HG03025 (cell line): ENCODE data around the gene TRPM1.

Experiments used
- ATAC-seq: cut with Tn5 transposase; IDR thresholded peaks from one replicate; pipeline ENCODE4 v1.9.1; 2021; ENCODE audit warnings: mild to moderate bottlenecking, moderate library complexity; ENCODE audit not compliant: unreplicated experiment, low FRiP score

Gene TRPM1

DNA sequence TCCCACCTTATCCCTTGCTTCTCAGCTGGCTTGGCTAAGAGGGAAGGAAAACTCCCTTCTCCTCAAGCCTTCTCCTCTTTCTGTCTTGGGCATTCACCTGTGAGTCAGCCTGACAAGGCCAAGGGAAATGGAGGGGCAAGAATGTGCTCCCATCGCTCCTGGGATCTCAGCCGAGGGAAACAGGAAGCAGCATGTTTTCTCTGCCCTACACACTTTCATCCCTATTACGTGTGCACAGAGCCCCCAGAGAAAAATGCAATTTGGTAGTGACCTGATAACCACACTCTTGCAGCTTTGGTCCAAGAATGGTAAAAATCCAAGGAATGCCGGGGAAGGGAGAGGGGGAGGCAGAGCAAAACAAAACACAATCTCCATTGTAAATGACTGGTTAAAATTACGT lies 77.2 kb downstream of the TRPM1 start:
- no peak for ATAC-seq

DNA sequence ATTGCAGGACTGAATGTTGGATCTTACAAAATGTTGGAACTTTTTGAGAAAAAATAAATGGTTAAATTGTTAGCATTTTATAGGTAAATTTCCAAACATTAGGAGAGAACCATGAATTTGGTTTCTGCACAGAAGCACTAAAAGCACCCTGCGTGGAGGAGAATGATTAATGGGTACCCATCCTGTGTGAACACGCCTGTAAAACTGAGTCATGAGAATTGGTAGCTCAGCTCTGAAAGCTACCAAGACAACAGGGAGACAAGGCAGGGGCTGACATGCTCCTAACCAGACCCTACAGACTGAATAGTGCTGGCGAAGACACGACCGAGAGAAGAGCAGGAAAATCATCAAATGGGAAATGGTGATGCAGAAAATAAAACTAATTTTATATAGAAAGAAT lies 77.7 kb downstream of the TRPM1 start:
- ATAC-seq, result no peak

DNA sequence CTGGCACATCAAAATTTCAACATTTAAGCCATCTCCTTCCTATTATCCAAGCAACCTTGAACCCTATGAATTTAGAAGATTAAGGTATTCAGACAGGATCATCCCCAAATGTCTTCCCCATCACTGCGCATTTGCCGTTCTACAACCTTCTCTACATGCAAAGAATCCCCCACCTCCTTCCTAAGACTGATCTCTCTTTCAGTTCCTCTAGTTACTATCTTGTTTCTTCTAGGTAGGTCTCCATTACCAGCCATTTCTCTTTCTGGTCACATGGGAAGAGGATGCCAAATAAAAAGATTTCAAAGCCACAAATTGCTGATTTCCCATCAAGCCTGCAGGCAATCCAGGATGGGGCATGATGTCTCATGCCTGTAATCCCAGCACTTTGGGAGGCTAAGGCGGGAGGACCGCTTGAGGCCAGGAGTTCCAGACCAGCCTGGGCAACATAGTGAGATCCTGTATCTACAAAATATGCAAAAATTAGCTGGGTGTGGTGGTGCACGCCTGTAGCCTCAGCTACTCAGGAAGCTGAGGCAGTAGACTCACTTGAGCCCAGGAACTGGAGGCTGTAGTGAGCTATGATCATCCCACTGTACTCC lies 80.4 kb downstream of the TRPM1 start:
- no peak for ATAC-seq

DNA sequence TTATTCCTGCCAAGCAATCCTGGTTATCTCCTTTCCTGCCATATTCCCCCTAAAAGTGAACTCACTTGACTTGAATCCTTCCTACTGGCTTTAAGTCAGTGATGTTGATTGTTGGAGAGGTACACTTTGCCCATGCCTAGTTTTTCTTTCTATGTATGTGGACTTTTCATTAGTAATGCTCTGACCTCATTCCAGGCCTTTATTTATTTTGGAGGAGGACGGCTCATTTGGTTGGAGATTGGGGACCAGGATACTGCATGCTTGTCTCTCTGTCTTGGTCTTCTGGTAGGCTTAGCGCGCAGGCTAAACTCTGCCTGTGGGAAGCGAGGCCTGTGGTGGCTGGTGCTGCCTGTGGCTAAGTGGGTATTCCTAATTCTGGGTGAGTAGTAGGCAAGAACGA lies 81.0 kb downstream of the TRPM1 start:
- ATAC-seq, result no peak

DNA sequence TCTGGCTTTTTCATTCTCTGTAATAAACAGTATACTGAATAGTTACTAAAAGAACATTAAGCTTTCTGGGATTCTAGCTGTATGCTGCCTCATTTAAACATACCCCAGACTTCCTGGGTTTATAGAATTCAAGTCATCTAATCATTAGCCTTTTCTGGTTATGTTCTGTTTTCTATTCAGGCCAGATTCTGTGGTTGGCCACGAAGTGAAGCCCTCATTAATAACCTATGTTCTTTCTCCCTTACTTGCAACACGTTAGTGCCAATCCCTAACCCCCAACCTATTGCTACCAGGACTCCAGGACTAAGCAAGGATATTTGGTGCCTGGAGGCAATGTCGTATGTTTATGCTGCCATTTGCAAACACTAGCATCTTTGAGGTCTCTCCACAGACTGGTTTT lies 81.5 kb downstream of the TRPM1 start:
- ATAC-seq, result no peak

DNA sequence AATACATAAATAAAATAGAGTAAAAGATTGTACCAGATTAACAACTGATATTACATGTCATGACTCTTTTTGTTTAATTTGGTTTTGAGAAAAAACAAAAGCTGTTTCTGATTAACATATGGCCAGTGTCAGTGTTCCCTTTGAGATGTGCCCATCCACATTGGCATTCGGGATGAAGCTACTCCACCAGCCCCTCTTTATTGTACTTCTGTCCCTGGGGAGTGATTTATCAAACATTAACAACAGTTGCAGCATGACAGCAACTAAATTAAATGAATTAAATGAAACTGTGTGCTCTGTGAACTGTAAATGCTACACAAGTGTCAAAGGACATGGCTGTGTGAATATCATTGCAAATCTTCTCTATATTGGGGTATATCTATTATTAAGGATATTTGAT lies 84.2 kb downstream of the TRPM1 start:
- ATAC-seq, result no peak

DNA sequence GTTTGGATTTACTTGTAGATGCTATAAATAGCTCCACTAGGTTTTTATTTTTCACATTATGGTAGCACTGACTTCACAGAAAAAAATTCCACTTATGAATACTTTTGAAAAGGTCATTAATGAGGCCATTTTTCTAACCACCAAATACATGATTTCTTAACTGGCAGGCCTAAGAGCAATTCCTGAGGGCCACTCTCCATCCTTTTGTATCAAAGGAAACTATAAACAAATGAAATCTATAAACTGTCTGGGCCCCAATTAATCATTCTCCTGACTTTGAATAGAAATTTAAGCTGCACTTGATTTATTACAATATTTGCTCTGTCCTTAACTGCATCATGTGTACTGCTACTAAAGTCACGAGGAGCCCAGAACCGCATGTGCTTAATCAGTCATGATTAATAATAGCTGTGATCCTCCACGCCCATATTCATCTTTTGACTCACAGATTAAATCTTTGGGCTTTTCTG lies 85.0 kb downstream of the TRPM1 start:
- no peak for ATAC-seq

DNA sequence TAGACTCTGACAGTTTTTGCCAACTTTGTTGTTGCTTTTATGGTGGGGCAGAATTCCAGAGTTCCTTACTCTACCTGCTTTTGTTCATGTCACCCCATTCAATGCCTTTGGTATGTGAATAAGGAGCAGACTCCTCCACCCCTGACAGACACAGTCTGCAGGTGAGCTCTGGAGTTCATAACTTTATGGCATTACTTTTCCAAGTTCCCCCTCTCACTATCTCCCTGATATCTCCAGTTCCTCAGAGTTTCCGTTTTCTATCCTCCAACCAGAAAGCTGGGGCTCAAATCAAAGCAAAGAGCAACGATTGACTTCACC lies 87.0 kb downstream of the TRPM1 start:
- no peak for ATAC-seq

DNA sequence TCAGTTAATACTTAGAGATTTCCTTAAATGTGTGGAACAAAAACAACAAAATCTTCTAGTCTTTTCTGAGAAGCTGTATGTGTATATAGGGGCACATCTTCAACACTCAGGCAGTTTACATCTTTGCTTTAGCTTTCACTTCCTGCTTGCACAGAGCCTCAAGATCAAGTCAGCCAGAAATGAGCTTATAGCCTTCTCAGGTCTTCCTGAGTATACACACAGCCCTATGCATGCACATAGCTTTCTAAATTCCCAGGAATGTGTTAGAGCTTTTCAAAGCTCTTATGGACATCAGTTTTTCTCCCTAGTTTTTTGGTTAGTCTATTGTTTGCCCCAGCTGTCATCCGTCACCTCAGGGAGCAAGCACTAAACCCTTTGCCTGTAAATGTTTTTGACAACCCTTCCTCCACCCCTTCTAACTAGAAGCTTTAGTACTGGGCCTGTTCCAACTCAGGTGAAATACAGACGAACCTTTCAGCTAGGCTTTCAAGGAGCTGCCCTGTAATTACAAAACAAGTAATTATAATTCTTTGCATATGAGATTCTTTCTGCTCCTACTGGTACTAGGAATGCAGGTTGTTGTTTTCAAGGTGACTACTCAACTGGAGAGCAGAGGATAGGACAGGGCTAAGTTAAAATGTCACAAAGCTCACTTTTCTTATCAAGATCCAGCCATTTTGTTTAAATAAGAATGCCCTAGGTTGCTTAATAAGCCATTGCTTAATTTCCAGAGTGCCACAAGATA lies 87.5 kb downstream of the TRPM1 start:
- ATAC-seq, result peak; percentile 78

DNA sequence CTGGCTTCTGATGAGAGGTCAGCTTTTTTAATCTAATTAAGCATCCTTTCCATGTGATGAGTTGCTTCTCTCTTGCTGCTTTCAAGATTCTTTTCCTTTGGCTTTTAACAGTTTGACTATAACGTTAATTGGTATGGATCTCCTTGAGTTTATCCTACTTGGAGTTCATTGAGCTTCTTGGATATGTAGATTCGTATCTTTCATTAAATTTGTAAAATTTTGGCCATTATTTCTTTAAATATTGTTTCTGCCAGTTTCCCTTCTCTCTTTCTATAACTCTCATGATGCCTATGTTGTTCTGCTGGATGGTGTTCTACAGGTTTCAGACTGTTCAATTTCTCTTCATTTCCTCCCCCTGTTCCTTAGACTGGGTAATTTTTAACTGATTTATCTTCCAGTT lies 89.1 kb downstream of the TRPM1 start:
- ATAC-seq, result no peak

DNA sequence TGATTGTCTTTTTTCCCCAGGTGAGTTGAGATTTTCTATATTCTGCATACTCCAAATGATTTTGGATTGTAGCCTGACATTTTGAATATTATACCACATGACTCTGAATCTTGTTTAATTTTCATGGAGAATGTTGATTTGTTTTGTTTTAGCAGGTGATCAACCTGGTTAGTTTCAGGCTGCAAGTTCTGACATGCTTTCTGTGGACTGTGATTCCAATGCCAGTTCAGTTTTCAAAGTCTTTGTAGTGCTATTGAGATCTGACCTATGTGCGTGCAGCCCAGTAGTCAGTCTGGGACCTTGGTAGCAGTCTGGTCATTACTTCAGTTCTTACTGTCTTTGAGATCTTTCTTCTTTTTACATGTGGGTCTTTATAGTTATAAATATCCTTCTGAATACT lies 91.5 kb downstream of the TRPM1 start:
- no peak for ATAC-seq

DNA sequence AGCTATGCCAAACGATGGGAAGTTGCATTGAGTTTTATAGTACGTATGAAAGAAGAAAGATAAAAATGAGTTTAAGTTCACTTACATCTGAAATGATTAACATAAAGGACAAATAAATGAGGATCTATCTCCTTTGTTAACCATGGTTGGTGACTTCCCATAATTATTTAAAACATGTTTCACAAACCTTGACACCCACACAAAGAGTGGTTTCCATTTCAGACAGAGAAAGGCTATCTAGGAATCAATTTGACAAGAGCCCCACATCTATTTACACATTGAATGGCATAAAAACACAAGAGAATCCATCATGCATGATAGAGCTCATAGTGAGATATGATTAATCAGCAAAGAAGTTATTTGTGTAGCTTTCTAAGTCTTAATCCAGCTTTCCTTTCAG lies 95.9 kb downstream of the TRPM1 start:
- no peak for ATAC-seq

DNA sequence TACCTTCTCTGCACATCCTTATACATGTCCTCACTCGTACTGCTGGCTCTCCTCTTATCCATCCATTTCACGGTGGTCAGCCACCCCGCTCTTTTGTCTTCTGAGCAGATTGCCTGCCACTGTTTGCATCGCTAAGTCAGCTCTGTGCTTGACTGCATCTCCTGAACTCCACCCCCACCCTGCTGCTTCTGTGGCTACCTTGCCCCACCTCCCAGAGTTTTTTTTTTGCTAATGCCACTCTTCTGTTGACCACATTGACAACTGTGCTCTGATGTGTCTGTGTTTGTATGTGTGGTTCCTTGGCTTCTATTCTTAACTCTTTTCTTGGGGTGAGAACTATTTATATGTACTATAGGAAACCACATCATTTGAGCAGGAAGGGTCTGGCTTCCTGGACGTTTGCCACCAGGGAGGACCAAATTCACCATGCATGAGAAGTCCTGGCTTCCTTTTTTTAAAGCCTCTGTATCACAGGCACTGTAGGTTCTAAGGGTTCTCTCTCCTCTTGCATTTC lies 97.2 kb downstream of the TRPM1 start:
- peak; percentile 79 for ATAC-seq

DNA sequence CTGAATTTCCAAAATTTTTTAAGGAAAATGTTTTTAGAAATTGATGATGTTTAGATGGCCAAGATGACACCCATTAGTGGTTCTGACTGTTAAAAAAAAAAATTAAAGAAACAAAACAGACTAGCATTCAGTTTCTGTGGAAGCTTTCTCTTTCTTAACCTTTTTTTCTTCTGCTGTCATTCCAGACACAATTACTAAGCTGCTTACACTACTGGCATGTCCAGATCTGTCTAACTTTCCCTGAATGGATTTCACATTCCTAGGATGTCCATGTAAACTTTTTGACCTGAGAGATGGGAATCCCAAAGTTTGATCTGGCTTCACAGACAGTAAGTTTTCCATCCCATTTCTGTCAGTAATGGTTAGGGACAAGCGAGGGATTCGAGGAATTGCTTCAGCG lies 99.8 kb downstream of the TRPM1 start:
- no peak for ATAC-seq

DNA sequence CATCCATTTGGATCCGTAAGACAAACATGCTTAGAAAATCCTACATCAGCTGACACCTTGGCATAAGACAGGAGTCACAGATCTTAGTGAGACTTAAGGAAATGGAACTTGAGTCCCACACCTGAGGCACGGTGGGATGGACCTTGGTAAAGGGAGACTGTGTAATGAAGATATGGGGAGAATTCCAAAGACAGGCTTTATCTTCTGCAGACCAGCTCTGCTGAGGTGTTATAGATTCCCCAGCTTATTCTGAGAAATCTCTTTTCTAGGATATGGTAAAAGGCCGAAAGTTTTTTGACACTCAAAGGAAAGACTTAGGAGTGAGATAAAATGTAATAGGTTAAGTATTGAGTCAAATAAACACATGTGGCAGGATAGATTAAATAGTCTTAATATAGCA lies 101.8 kb downstream of the TRPM1 start:
- ATAC-seq, result no peak

DNA sequence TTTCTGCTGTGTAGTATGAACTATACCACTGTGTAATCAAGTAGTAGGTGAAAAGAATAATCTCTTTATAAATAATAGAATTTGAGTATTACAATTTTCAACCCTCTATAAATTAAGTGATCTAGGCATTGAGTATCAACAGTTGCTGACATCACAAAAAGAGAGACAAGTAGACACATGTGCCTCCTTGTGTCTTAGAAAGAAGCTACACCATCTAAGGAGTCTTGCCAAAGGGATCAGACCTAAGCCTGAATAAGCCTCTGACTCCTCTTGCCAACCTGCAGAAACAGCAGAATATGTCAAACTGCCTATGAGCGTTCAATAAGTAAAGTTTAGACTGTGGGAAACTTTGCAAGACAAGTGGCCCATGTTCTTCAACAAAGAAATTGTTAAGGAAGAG lies 104.3 kb downstream of the TRPM1 start:
- no peak for ATAC-seq

DNA sequence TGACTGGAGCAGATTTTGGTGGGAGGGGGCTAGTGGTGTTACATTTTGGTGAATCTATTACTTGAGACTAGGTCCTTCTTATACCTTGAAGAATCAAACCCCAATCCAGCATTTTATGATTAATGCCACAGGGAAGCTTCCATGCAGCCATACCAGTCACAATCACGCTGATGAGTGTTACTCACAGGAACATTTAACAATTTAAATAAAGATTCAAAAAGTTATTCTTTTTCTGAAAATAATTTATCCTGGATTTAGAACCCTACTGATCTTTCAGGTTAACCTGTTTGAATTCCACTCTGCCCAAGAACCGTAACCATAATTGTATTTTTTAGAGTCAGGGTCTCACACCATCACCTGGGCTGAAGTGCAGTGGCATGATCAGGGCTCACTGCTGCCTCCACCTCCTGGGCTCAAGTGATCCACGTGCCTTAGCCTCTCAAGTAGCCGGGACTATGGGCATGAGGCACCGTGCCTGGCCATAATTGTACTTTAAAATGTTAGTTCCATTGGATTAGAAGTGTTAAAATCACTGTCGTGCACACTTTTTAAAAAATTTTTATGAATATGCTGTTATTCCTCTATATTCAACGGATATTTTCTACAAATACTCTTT lies 109.2 kb downstream of the TRPM1 start:
- no peak for ATAC-seq

DNA sequence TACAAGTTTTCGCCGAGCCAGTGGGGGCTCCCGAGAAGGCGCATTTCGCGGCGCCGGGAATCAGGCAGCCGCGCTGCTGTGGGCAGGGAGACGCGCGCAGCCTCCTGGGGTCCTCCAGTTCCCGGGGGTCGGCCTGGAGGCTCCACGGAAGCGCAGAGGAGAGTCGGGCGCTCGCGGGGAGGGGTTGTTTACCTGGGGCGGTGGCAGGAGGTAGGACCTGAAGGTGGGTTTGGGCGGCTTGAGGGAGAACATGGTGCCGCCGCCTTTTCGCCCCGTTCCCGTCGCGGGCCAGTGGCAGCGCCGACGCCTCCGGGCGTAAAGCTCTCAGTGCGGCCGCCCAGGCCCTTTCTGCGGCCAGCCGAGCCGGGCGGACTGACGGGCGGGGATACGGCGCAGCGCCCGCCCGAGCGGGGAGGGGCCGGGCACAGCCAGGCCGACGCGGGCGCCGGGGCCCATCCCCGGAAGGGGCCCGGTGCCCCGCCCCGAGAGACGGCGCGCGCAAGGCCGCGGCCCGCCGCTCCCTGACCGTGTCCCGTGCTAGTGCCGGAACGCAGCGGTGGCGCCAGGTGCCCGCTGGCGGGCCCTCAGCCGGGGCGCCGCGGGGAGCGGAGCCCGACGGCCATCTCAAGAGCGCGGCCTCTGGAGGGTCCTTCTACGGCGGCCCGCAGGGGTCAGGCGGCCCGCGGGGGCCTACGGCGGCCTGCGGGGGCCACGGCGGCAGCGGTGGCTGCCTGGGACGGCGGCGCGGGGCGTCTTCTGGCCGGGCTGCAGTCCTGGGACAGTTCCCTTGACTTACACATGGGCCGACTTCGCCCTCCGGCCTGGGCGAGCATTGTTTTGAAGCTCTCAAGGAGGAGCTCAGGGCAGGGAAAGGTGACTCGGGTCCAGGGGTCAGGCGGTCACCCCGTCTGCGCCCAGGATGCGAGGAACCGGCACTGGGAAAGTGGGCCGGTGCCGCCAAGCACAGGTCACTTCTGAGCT lies 110.0 kb downstream of the TRPM1 start, which contains the start of gene MTMR10:
Gene MTMR10, minus strand, starts transcription at position 374 of the 981 bp plus-strand sequence. Its CDS starts 122 bp downstream, at position 252.
- peak; percentile 93 for ATAC-seq

DNA sequence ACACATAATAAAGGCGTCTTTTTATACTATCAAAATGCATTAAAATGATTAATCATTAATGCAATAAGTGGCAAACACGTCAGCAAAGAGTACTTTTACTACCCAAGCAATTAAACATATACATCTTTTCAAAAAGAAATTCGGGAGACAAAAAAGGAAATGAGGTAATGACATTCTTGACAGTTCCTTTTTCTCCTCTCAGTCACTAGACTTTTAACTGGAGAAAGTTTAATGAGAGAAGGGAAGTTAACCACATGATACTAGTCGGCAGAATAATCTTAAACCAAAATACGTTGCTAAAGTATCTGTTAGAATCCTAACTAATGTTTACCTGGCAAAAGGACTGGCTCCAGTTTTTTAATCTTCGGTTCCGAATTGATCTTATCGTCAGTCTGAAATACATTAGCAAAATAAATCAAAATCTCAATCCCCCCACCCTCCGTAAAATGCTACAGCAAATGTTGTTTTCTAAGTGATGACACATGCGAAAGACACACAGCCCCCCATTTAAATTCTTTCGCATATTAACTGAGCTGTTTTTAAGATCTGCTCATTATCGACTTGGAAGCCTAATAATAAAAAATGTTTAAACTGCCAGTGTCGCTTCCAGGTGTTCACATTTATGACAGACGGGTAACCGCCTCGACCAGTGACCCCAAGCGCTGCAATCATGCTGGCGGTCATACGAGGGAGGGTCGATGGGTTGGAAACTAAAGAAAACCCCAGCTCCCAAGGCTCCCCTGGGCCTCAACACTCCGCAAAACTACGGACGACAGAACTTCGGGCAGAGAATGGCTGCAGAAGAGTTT lies 110.9 kb downstream of the TRPM1 start:
- ATAC-seq, result no peak

DNA sequence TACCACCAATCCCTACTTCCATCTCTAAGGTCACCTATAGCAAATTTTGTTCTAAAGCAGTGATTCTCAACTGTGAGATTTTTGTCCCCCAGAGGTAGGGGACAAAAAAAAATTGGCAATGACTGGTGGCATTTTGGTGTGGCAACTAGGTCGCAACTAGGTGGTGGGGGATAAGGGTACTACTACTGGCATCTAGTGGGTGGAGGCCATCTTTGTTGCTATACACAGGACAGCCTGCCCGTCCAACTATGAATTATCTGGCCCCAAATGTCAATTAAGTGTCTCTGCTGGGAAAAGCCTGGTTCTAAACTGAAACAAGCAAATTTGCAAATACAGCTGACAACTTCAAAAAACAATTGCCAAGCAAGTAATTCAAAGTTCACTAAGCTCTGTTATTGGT lies 111.5 kb downstream of the TRPM1 start:
- no peak for ATAC-seq
